Neural crest cell (in vitro differentiated cells): ENCODE results near the gene TRPM3. TPM values are rescaled to one million over a fixed set of nuclear protein-coding genes. Genes with fewer than 3 reads are reported as not detected.

Experiments
- DNase-seq: peaks from one replicate; pipeline ENCODE4 v3.0.0; 2021; ENCODE audit warnings: low read depth, mixed read lengths, low spot score
- H3K27ac Mint-ChIP-seq: one replicate; pipeline ENCODE4 v1.8.0; 2021; ENCODE audit warnings: mild to moderate bottlenecking, mixed read lengths; ENCODE audit not compliant: unreplicated experiment
- H3K27me3 Mint-ChIP-seq: 2 replicates; pipeline ENCODE4 v1.8.0; 2021; ENCODE audit warnings: low read depth, mild to moderate bottlenecking, mixed read lengths
- H3K36me3 Mint-ChIP-seq: 2 replicates; pipeline ENCODE4 v1.8.0; 2021; ENCODE audit warnings: low read depth, mild to moderate bottlenecking, mixed read lengths
- H3K4me1 Mint-ChIP-seq: 2 replicates; pipeline ENCODE4 v1.8.0; 2021; ENCODE audit warnings: mixed read lengths
- H3K4me3 Mint-ChIP-seq: one replicate; pipeline ENCODE4 v1.8.0; 2021; ENCODE audit warnings: mild to moderate bottlenecking, mixed read lengths
- H3K9me3 Mint-ChIP-seq: 2 replicates; pipeline ENCODE4 v1.8.0; 2021; ENCODE audit warnings: mixed read lengths
- total RNA-seq: library from RNA; stranded (reverse); gene quantifications from 2 replicates; pipeline ENCODE4 v1.2.1, GENCODE V29; 2021
- TF ChIP-seq, protein P1 (sequence below): fragments of 200-600 bp; sonication (generic); conservative IDR thresholded peaks from 2 replicates; pipeline ENCODE4 v1.5.0; 2021; ENCODE audit warnings: antibody characterized with exemption, mild to moderate bottlenecking

The TRPM3 gene
- total RNA-seq, 1 donor from 2014 or later = 1.4 TPM

- TF ChIP-seq, protein P1, sequence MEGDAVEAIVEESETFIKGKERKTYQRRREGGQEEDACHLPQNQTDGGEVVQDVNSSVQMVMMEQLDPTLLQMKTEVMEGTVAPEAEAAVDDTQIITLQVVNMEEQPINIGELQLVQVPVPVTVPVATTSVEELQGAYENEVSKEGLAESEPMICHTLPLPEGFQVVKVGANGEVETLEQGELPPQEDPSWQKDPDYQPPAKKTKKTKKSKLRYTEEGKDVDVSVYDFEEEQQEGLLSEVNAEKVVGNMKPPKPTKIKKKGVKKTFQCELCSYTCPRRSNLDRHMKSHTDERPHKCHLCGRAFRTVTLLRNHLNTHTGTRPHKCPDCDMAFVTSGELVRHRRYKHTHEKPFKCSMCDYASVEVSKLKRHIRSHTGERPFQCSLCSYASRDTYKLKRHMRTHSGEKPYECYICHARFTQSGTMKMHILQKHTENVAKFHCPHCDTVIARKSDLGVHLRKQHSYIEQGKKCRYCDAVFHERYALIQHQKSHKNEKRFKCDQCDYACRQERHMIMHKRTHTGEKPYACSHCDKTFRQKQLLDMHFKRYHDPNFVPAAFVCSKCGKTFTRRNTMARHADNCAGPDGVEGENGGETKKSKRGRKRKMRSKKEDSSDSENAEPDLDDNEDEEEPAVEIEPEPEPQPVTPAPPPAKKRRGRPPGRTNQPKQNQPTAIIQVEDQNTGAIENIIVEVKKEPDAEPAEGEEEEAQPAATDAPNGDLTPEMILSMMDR = no peak
- Mint-ChIP-seq H3K9me3 (peaks cover 3% of the 10 kb centered on the region), H3K36me3 (no peaks in the 10 kb centered on the region), H3K27me3 (no peaks in the 10 kb centered on the region), H3K27ac (no peak overlapping the region), H3K4me3 (no peak overlapping the region), H3K4me1 (peaks cover 22% of the 10 kb centered on the region)
- no peak for DNase-seq
These were observed 348.8 kb downstream of the TRPM3 start for GRCh38 chr9:70772601-70773000.

GRCh38 chr9:70765946-70766345, 355.5 kb downstream of the TRPM3 start:
- Mint-ChIP-seq H3K27me3 (no peaks in the 10 kb centered on the region), H3K4me3 (no peak overlapping the region), H3K9me3 (no peaks in the 10 kb centered on the region), H3K36me3 (no peaks in the 10 kb centered on the region), H3K27ac (no peak overlapping the region), H3K4me1 (peaks cover 7% of the 10 kb centered on the region)
- no peak for DNase-seq
- TF ChIP-seq, protein P1 = no peak

DNA sequence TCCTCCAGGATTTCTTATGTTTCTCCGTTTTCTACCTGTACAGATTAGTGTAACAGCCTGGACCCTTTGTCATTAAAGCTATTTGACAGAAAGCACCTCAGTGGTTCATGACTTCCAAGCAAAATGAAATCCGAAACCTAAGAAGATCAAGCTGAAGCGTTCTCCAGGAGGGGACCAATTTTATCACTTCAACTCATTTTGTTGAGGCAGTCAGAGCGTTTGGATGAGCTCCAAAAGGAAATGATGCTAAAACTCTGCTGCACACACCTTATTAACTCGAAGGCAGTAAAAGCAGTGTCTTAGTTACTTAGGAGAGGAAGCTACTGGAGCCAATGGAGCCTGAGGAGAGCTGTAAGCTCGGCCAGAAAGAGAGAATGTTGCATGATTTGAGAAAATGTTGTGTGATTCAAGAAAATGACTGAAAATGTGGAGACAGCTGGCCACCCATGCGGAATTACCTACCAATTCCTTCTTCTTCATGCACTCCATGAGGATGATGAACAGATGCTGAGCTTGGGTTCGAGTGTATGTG, 360.2 kb downstream of the TRPM3 start:
- DNase-seq = no peak
- TF ChIP-seq, protein P1 = no peak

GRCh38 chr9:70760228-70760627, 361.2 kb downstream of the TRPM3 start:
- Mint-ChIP-seq H3K4me3 (no peak overlapping the region), H3K4me1 (no peaks in the 10 kb centered on the region), H3K27ac (no peak overlapping the region), H3K36me3 (peaks cover 8% of the 10 kb centered on the region), H3K9me3 (peaks cover 9% of the 10 kb centered on the region), H3K27me3 (no peaks in the 10 kb centered on the region)
- no peak for DNase-seq
- TF ChIP-seq, protein P1 = no peak

More for the DNA sequence above, 360.2 kb downstream of the TRPM3 start:
- Mint-ChIP-seq H3K27ac (no peak overlapping the region), H3K9me3 (peaks cover 6% of the 10 kb centered on the region), H3K4me1 (no peaks in the 10 kb centered on the region), H3K27me3 (no peaks in the 10 kb centered on the region), H3K36me3 (peaks cover 8% of the 10 kb centered on the region), H3K4me3 (no peak overlapping the region)

DNA sequence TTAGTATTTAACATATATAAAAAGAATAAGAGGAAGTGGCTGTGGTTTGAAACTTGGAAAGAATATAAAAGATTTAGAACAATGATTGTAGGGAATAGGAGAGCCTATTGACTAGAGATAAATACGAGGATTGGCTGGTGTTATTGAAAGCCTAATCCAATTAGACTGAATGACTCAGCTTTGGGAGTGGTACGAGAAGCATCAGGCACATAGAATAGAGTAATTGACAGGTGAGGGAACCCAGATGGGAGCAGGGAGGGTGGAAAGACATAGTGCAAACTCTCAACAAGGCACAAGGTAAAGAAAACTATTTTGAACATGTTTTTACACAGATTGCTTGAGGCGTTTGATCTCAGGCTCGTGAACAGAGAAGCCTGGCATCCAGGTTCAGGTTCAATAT, 368.1 kb downstream of the TRPM3 start:
- H3K9me3 Mint-ChIP-seq = peaks cover 11% of the 10 kb centered on the region
- no peak for DNase-seq
- no peaks in the 10 kb centered on the region for H3K27me3 Mint-ChIP-seq
- H3K4me1 Mint-ChIP-seq = peaks cover 8% of the 10 kb centered on the region
- H3K36me3 Mint-ChIP-seq = peaks cover 8% of the 10 kb centered on the region
- no peak overlapping the region for H3K4me3 Mint-ChIP-seq
- H3K27ac Mint-ChIP-seq = no peak overlapping the region
- TF ChIP-seq, protein P1 = no peak

- Mint-ChIP-seq H3K4me3 (no peak overlapping the region), H3K27ac (no peak overlapping the region), H3K9me3 (peaks cover 3% of the 10 kb centered on the region), H3K36me3 (no peaks in the 10 kb centered on the region), H3K4me1 (peaks cover 13% of the 10 kb centered on the region), H3K27me3 (no peaks in the 10 kb centered on the region)
- DNase-seq = no peak
- TF ChIP-seq, protein P1 = no peak
These were observed 372.4 kb downstream of the TRPM3 start for GRCh38 chr9:70749066-70749465.
